ENCODE measurements around the gene SPINK1.

- no peak for TF ChIP-seq FOXM1 (CRISPR knock-in tag; IDR thresholded peaks at IDR 0.05)
- no peak for TF ChIP-seq FOXK2 (IDR thresholded peaks at IDR 0.05)
- TF ChIP-seq SMC3 (IDR thresholded peaks at IDR 0.05; ENCODE audit: low read length) = no peak
- TF ChIP-seq NFRKB (IDR thresholded peaks at IDR 0.05) = no peak
- TF ChIP-seq EZH2 (conservative IDR thresholded peaks at IDR 0.05; ENCODE audit: low read depth, low read length) = no peak
- TF ChIP-seq ZNF24 (IDR thresholded peaks at IDR 0.05) = no peak
These were observed 22.9 kb upstream of the SPINK1 start for GRCh38 chr5:147854331-147854730.

Measured in HepG2 (cell line).